ENCODE measurements around the gene CIAO3. TPM values are rescaled to one million over a fixed set of nuclear protein-coding genes. Genes with fewer than 3 reads are reported as not detected.

The CIAO3 gene
- total RNA-seq, 1 donor from 2014 or later: 21.7 TPM

- no peak for DNase-seq (ENCODE audit: low spot score)
- intact Hi-C loops (cut with DNase I): loop anchor here (2.0 to 5.0 kb wide), 2 partner anchors 21 to 45 kb away; partner anchors contain the start of genes ANTKMT, CHTF18 and RPUSD1
Measured at GRCh38 chr16:741986-742629, 1.3 kb upstream of the CIAO3 start.

- intact Hi-C loops (cut with DNase I): loop anchor here (2.0 to 5.0 kb wide), 2 partner anchors 20 to 47 kb away; partner anchors contain the start of genes ANTKMT, CHTF18 and RPUSD1
- DNase-seq (ENCODE audit: low spot score): no peak
Measured at GRCh38 chr16:740459-740763, 386 bp downstream of the CIAO3 start.

- DNase-seq (ENCODE audit: low spot score): no peak
- intact Hi-C loops (cut with DNase I): loop anchor here (2.0 to 5.0 kb wide), 2 partner anchors 19 to 47 kb away; partner anchors contain the start of genes ANTKMT, CHTF18 and RPUSD1
Measured at GRCh38 chr16:739560-740458, 988 bp downstream of the CIAO3 start.

GRCh38 chr16:736936-737481 is 3.8 kb downstream of the CIAO3 start:
- intact Hi-C loops (cut with DNase I): no loop called here
- no peak for DNase-seq (ENCODE audit: low spot score)

- intact Hi-C loops (cut with DNase I): no loop called here
- DNase-seq (ENCODE audit: low spot score): no peak
Measured at GRCh38 chr16:735982-736453, 4.8 kb downstream of the CIAO3 start.

GRCh38 chr16:734981-735881 is 5.6 kb downstream of the CIAO3 start:
- no peak for DNase-seq (ENCODE audit: low spot score)
- intact Hi-C loops (cut with DNase I): no loop called here

GRCh38 chr16:734208-734980 is 6.4 kb downstream of the CIAO3 start:
- DNase-seq (ENCODE audit: low spot score): no peak
- intact Hi-C loops (cut with DNase I): no loop called here

- no peak for DNase-seq (ENCODE audit: low spot score)
- intact Hi-C loops (cut with DNase I): no loop called here
Measured at GRCh38 chr16:733382-734207, 7.2 kb downstream of the CIAO3 start.

GRCh38 chr16:732936-733335 is 7.9 kb downstream of the CIAO3 start:
- DNase-seq (ENCODE audit: low spot score): no peak
- intact Hi-C loops (cut with DNase I): no loop called here

- DNase-seq (ENCODE audit: low spot score): no peak
- intact Hi-C loops (cut with DNase I): no loop called here
Measured at GRCh38 chr16:732332-732731, 8.5 kb downstream of the CIAO3 start.

- DNase-seq (ENCODE audit: low spot score): no peak
- intact Hi-C loops (cut with DNase I): no loop called here
Measured at GRCh38 chr16:730666-731509, 9.9 kb downstream of the CIAO3 start.

GRCh38 chr16:729768-730665 is 10.8 kb downstream of the CIAO3 start:
- intact Hi-C loops (cut with DNase I): no loop called here
- DNase-seq (ENCODE audit: low spot score): no peak

GRCh38 chr16:728890-729744 is 11.7 kb downstream of the CIAO3 start:
- intact Hi-C loops (cut with DNase I): no loop called here
- DNase-seq (ENCODE audit: low spot score): no peak

- intact Hi-C loops (cut with DNase I): no loop called here
- DNase-seq (ENCODE audit: low spot score): no peak
Measured at GRCh38 chr16:728131-728889, 12.5 kb downstream of the CIAO3 start.

All from cardiac septum (tissue), 1 donor.